Lung (tissue), 12 donors: ENCODE measurements around the gene DOCK3. TPM values are rescaled to one million over a fixed set of nuclear protein-coding genes. Genes with fewer than 3 reads are reported as not detected.

ENCODE experiments used
- ATAC-seq: fragments of 200-7000 bp; cut with Tn5 transposase; one replicate; pipeline ENCODE4 v1.9.1; 2020; ENCODE audit warnings: moderate number of reproducible peaks; ENCODE audit not compliant: insufficient read depth, low FRiP score
- DNase-seq, 3 donors: peaks; one replicate each; pipeline ENCODE4 v3.0.0-alpha.2; 2013 to 2017
- H3K27ac ChIP-seq, 2 donors: one replicate each; pipeline ENCODE4 v1.5.1; 2013; ENCODE audit warnings: mild to moderate bottlenecking in 2 of 2, moderate library complexity in 2 of 2, control low read depth in 1 of 2, inconsistent platforms in 1 of 2, low read depth in 1 of 2, low read length in 1 of 2
- H3K27me3 ChIP-seq, 3 donors: one replicate each; pipeline ENCODE4 v1.5.1; 2013; ENCODE audit warnings: low read length in 2 of 3; ENCODE audit not compliant: control insufficient read depth in 3 of 3, insufficient read depth in 3 of 3
- H3K36me3 ChIP-seq, 4 donors: one replicate each; pipeline ENCODE4 v1.5.1; 2013; ENCODE audit warnings: low read length in 4 of 4, mild to moderate bottlenecking in 1 of 4, moderate library complexity in 1 of 4; ENCODE audit not compliant: control insufficient read depth in 4 of 4, insufficient read depth in 4 of 4
- H3K4me1 ChIP-seq, 5 donors: one replicate each; pipeline ENCODE4 v1.5.1; 2013; ENCODE audit warnings: low read length in 5 of 5, mild to moderate bottlenecking in 2 of 5, moderate library complexity in 1 of 5; ENCODE audit not compliant: control insufficient read depth in 5 of 5, insufficient read depth in 5 of 5
- H3K4me3 ChIP-seq: one replicate; pipeline ENCODE4 v1.5.1; 2013; ENCODE audit warnings: mild to moderate bottlenecking, control low read depth, moderate library complexity
- H3K9ac ChIP-seq, 2 donors: one replicate each; pipeline ENCODE4 v1.5.1; 2013; ENCODE audit warnings: low read length in 2 of 2, control low read depth in 1 of 2; ENCODE audit not compliant: insufficient read depth in 1 of 2
- H3K9me3 ChIP-seq, 4 donors: one replicate each; pipeline ENCODE4 v1.5.1; 2013; ENCODE audit warnings: low read length in 3 of 4, mild to moderate bottlenecking in 1 of 4, moderate library complexity in 1 of 4; ENCODE audit not compliant: control insufficient read depth in 4 of 4, insufficient read depth in 3 of 4
- WGBS, 2 donors: extraction: QIAGEN DNeasy Blood & Tissue Kit; methylation state at CpG; one replicate each; pipeline ENCODE4 v1.1.7; 2013; 5-methylcytosine and 5-hydroxymethylcytosine counted together
- polyA plus RNA-seq, 2 donors: library from polyadenylated mRNA; stranded (reverse); fragments of 200-250 nt; gene quantifications; one replicate each; pipeline ENCODE4 v1.2.1, GENCODE V29; 2013
- total RNA-seq, 2 donors: library from RNA; depleted of rRNA in 1 of 2; stranded (reverse); fragments of >200 nt in 1 of 2; gene quantifications; one replicate each; pipeline ENCODE4 v1.2.1, GENCODE V29; 2014 to 2021
- TF ChIP-seq, protein P1 (sequence below): IDR thresholded peaks from 2 replicates; pipeline ENCODE4 v1.5.1; 2012; ENCODE audit warnings: mild to moderate bottlenecking; ENCODE audit errors: control extremely low read depth, extremely low read depth
- donor health status: control.
- donor health status: control.
- donor health status: Bipolar disorder and iron deficiency.
- donor health status: healthy.
- donor health status: DM: yes; HTN: yes; CAD: no.

The DOCK3 gene
- total and polyA plus RNA-seq, 4 donors, result 0.06 to 1.4 (median 0.34) TPM

DNA sequence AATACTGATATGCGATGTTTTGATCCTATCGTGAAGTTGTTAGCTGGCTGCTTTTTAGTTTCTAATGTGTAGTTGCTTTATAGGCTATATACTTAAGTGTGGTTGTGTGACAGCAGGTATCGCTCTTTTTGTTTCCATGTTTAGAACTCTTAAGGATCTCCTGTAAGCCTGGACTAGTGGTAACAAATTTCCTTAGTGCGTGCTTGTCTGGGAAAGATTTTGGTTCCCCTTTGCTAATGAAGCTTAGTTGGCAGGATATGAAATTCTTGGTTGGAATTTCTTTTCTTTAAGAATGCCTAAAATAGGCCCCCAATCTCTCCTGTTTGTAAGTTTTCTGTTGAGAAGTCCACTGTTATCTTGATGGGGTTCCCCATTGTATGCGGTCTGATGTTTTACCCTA, 173.6 kb downstream of the DOCK3 start:
- Histone ChIP-seq H3K36me3 (no peaks in the 10 kb centered on the region), H3K9ac (no peak overlapping the region), H3K27me3 (no peaks in the 10 kb centered on the region), H3K9me3 (peaks cover 1 to 10% (median 5%) of the 10 kb centered on the region in 4 donors), H3K4me1 (no peaks in the 10 kb centered on the region), H3K4me3 (no peak overlapping the region), H3K27ac (no peak overlapping the region)
- no peak for ATAC-seq
- TF ChIP-seq, protein P1, sequence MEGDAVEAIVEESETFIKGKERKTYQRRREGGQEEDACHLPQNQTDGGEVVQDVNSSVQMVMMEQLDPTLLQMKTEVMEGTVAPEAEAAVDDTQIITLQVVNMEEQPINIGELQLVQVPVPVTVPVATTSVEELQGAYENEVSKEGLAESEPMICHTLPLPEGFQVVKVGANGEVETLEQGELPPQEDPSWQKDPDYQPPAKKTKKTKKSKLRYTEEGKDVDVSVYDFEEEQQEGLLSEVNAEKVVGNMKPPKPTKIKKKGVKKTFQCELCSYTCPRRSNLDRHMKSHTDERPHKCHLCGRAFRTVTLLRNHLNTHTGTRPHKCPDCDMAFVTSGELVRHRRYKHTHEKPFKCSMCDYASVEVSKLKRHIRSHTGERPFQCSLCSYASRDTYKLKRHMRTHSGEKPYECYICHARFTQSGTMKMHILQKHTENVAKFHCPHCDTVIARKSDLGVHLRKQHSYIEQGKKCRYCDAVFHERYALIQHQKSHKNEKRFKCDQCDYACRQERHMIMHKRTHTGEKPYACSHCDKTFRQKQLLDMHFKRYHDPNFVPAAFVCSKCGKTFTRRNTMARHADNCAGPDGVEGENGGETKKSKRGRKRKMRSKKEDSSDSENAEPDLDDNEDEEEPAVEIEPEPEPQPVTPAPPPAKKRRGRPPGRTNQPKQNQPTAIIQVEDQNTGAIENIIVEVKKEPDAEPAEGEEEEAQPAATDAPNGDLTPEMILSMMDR, result no peak
- WGBS, 2 donors, result 96 to 97% methylated on average over 5 of the region's 5 CpGs
- DNase-seq, result no peak

DNA sequence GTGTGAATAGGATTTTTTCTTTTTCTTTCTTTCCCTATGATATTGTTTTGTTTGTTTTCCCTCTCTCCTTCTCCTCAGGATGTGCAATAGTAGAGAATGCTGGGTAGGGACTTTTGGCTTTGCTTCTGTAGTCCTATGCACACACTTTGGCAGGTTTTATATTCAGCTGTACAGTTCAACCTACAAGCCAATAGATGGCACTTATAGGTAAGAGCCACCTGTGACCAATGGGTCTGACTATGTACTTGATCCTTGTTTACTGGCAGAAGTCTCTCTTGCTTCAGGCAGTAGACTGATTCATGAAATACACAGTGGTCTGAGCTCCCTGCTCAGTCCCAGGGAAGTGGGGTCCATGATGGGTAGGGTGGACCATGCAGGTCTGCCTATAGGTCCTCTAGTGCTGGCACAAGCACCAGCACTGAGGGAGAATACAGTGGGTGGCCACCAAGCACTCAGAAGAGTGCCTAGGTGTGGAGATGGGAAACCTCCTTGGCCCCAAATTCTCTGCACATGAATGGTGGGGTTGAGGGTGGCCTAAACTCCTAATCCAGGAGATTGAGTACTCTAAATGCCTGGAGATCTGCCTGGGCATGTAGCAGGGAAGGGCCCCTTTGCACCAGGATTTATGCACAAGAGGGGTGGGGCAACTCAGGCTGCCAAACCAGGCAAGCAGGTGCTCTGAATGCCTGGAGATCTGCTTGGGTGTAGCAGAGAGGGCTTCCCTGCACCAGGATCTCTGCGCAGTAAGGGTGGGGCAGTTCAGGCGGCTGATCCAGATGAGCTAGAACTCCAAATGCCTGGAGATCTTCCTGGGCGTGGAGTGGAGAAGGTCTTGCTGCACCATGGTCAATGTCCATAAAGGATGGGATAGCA, 176.1 kb downstream of the DOCK3 start:
- H3K9ac ChIP-seq, result no peak overlapping the region
- DNase-seq (no peak), ATAC-seq (no peak)
- TF ChIP-seq, protein P1, result no peak
- no peaks in the 10 kb centered on the region for H3K36me3 ChIP-seq
- H3K4me1 ChIP-seq, result no peaks in the 10 kb centered on the region
- H3K9me3 ChIP-seq, result peaks cover 1 to 10% (median 5%) of the 10 kb centered on the region in 4 donors
- WGBS, 2 donors, result 94% methylated on average over 3 of the region's 3 CpGs
- no peaks in the 10 kb centered on the region for H3K27me3 ChIP-seq
- H3K4me3 ChIP-seq, result no peak overlapping the region
- H3K27ac ChIP-seq, result no peak overlapping the region

DNA sequence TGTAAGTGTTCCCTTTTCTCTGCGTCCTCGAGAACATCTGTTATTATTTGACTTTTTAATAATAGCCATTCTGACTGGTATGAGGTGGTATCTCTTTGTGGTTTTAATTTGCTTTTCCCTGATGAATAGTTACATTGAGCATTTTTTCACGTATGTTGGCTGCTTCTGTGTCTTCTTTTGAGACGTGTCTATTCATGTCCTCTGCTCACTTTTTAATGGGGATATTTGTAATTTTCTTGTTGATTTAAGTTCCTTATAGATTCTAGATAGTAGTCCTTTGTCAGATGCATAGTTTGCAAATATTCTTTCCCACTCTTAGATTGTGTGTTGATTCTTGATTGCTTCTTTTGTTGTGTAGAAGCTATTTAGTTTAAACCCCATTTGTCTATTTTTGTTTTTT, 179.2 kb downstream of the DOCK3 start:
- peaks cover 0 to 9% (median 1%) of the 10 kb centered on the region in 4 donors for H3K9me3 ChIP-seq

More for the DNA sequence above, 179.2 kb downstream of the DOCK3 start:
- no peak overlapping the region for H3K9ac ChIP-seq
- H3K27ac ChIP-seq, result no peak overlapping the region
- H3K27me3 ChIP-seq, result no peaks in the 10 kb centered on the region
- no peaks in the 10 kb centered on the region for H3K36me3 ChIP-seq
- 85 to 88% methylated on average over 4 of the region's 4 CpGs for WGBS, 2 donors
- DNase-seq (no peak), ATAC-seq (no peak)
- H3K4me1 ChIP-seq, result no peaks in the 10 kb centered on the region
- H3K4me3 ChIP-seq, result no peak overlapping the region
- TF ChIP-seq, protein P1, result no peak
